Adrenal gland (tissue), 12 donors: ENCODE data around the gene EXOC6B. TPM values are rescaled to one million over a fixed set of nuclear protein-coding genes. Genes with fewer than 3 reads are reported as not detected.

Experiments used
- DNase-seq, 7 donors: peaks; one replicate each; pipeline ENCODE4 v3.0.0-alpha.2; 2019 to 2020
- H3K27ac ChIP-seq, 5 donors: fragments of 200-600 bp; sonication (generic) in 4 of 5; 1 replicate in 3 of 5; 2 replicates in 2 of 5; pipeline versions ENCODE4 v1.5.1 to v1.8.0; 2016 to 2020; ENCODE audit warnings: mild to moderate bottlenecking in 1 of 5
- H3K27me3 ChIP-seq: fragments of 200-600 bp; 2 replicates; pipeline ENCODE4 v1.8.0; 2021
- H3K36me3 ChIP-seq, 2 donors: fragments of 200-600 bp; replicated peaks in 1 of 2; 1 replicate in 1 of 2; 2 replicates in 1 of 2; pipeline versions ENCODE4 v1.5.1 to v1.8.0; 2018 to 2022
- H3K4me1 ChIP-seq, 2 donors: fragments of 200-600 bp; replicated peaks in 1 of 2; 1 replicate in 1 of 2; 2 replicates in 1 of 2; pipeline versions ENCODE4 v1.5.1 to v1.8.0; 2018 to 2021
- H3K4me3 ChIP-seq, 4 donors: fragments of 200-600 bp; sonication (generic) in 3 of 4; one replicate each; pipeline ENCODE4 v1.5.1; 2016 to 2018
- H3K9me3 ChIP-seq, 3 donors: fragments of 200-600 bp; sonication (generic) in 1 of 3; replicated peaks in 1 of 3; 1 replicate in 2 of 3; 2 replicates in 1 of 3; pipeline versions ENCODE4 v1.5.1 to v1.8.0; 2016 to 2021
- CTCF ChIP-seq, 6 experiments: fragments of 450-650 bp in 4 of 6; fragments of 200-600 bp in 2 of 6; sonication (generic) in 1 of 6; IDR thresholded peaks; 1 replicate in 5 of 6; 2 replicates in 1 of 6; pipeline versions ENCODE4 v1.5.1 to v1.8.0; 2016 to 2021; ENCODE audit warnings: antibody characterized with exemption in 6 of 6, mild to moderate bottlenecking in 2 of 6, moderate library complexity in 1 of 6
- POLR2A ChIP-seq, 2 donors: fragments of 450-650 bp; IDR thresholded peaks; one replicate each; pipeline ENCODE4 v1.6.1; 2017; ENCODE audit warnings: antibody characterized with exemption in 2 of 2, mild to moderate bottlenecking in 2 of 2, moderate library complexity in 1 of 2
- WGBS, 4 donors: extraction: QIAGEN DNeasy Blood & Tissue Kit in 2 of 4; methylation state at CpG; one replicate each; pipeline versions ENCODE4 v1.1.5 to v1.1.7; 2013 to 2017; 5-methylcytosine and 5-hydroxymethylcytosine counted together
- intact Hi-C, 2 donors: fragments of 100-400 bp; cut with DNase I; formaldehyde crosslinking; loops; one replicate each; pipeline versions ENCODE4 v1.14.1 to v1.15.0; 2022 to 2023
- polyA plus RNA-seq, 3 donors: library from polyadenylated mRNA; stranded (reverse); fragments of 200-250 nt in 2 of 3; fragments of 350-450 nt in 1 of 3; fragmentation: Illumina TruSeq in 1 of 3; extraction: RNeasy Lipid Tissue Mini Kit (QIAGEN cat#74804) in 1 of 3; gene quantifications; one replicate each; pipeline ENCODE4 v1.2.3, GENCODE V29; 2013 to 2014
- total RNA-seq, 9 donors: library from RNA; depleted of rRNA in 4 of 9; stranded (reverse); fragments of >200 nt in 4 of 9; fragments of 120-200 nt in 1 of 9; fragmentation: NEBNext Ultra II Directional in 1 of 9; extraction: Animal tissue kit (Norgen Biotek cat#: 25700) in 1 of 9; gene quantifications; one replicate each; pipeline versions ENCODE4 v1.1.0 to v1.2.4, GENCODE V29; 2013 to 2023
- donor health status: healthy with polysubstance abuse.
- donor health status: Bipolar disorder and iron deficiency.
- donor health status: DM: yes; HTN: yes; CAD: no.
- donor health status: DM: no; HTN: no; CAD: no.
- donor health status: DM: no; HTN: no; CAD: no.
- donor health status: DM: yes; HTN: yes; CAD: no.

Gene EXOC6B
- total and polyA plus RNA-seq, 12 donors: 6.0 to 92.6 (median 50.6) TPM

GRCh38 chr2:72747344-72747743, 78.5 kb downstream of the EXOC6B start:
- H3K36me3 ChIP-seq: no peaks in the 10 kb centered on the region
- no peak for DNase-seq
- intact Hi-C loops: loop anchor here (5.0 to 10.0 kb wide), 3 partner anchors 163 to 1200 kb away; no protein-coding TSS in a partner anchor
- H3K27me3 ChIP-seq: no peaks in the 10 kb centered on the region
- no peak overlapping the region for H3K27ac ChIP-seq
- H3K4me3 ChIP-seq: no peak overlapping the region
- peaks cover 7 to 8% of the 10 kb centered on the region in 2 donors for H3K4me1 ChIP-seq
- TF ChIP-seq CTCF (IDR thresholded peaks at IDR 0.05) (no peak), POLR2A (IDR thresholded peaks at IDR 0.05) (no peak)
- no peaks in the 10 kb centered on the region for H3K9me3 ChIP-seq
- WGBS, 4 donors: 67 to 72% (median 69%) methylated on average over 1 of the region's 1 CpG

GRCh38 chr2:72745679-72746368, 80.0 kb downstream of the EXOC6B start:
- no peak overlapping the region for H3K4me3 ChIP-seq

GRCh38 chr2:72744049-72744448, 81.8 kb downstream of the EXOC6B start:
- no peaks in the 10 kb centered on the region for H3K27me3 ChIP-seq
- no peak overlapping the region for H3K27ac ChIP-seq
- no peaks in the 10 kb centered on the region for H3K9me3 ChIP-seq
- no peak for DNase-seq
- TF ChIP-seq POLR2A (IDR thresholded peaks at IDR 0.05) (no peak), CTCF (IDR thresholded peaks at IDR 0.05) (no peak)
- peaks cover 7 to 8% of the 10 kb centered on the region in 2 donors for H3K4me1 ChIP-seq
- H3K36me3 ChIP-seq: no peaks in the 10 kb centered on the region
- H3K4me3 ChIP-seq: no peak overlapping the region
- intact Hi-C loops: loop anchor here (10.0 kb wide), 2 partner anchors 159 to 819 kb away; no protein-coding TSS in a partner anchor

More at GRCh38 chr2:72745679-72746368, 80.0 kb downstream of the EXOC6B start:
- no peak for TF ChIP-seq POLR2A (IDR thresholded peaks at IDR 0.05)
- TF ChIP-seq CTCF (IDR thresholded peaks at IDR 0.05): peak; percentile 48 to 84 (median 70)
- no peaks in the 10 kb centered on the region for H3K27me3 ChIP-seq
- no peaks in the 10 kb centered on the region for H3K9me3 ChIP-seq
- intact Hi-C loops: loop anchor here (5.0 to 10.0 kb wide), 3 partner anchors 161 to 1199 kb away; no protein-coding TSS in a partner anchor
- DNase-seq: peak in 1 of 7 donors; percentile 26
- H3K4me1 ChIP-seq: peaks cover 7 to 8% of the 10 kb centered on the region in 2 donors
- no peak overlapping the region for H3K27ac ChIP-seq
- 12 to 17% (median 15%) methylated on average over 2 of the region's 2 CpGs for WGBS, 4 donors
- no peaks in the 10 kb centered on the region for H3K36me3 ChIP-seq

GRCh38 chr2:72743481-72743880, 82.4 kb downstream of the EXOC6B start:
- WGBS, 4 donors: 91 to 97% (median 95%) methylated on average over 2 of the region's 2 CpGs
- no peaks in the 10 kb centered on the region for H3K36me3 ChIP-seq
- TF ChIP-seq CTCF (IDR thresholded peaks at IDR 0.05) (no peak), POLR2A (IDR thresholded peaks at IDR 0.05) (no peak)
- H3K27me3 ChIP-seq: no peaks in the 10 kb centered on the region
- peaks cover 7 to 8% of the 10 kb centered on the region in 2 donors for H3K4me1 ChIP-seq
- H3K27ac ChIP-seq: no peak overlapping the region
- no peak for DNase-seq
- intact Hi-C loops: loop anchor here (10.0 kb wide), 2 partner anchors 159 to 819 kb away; no protein-coding TSS in a partner anchor
- H3K9me3 ChIP-seq: no peaks in the 10 kb centered on the region
- H3K4me3 ChIP-seq: no peak overlapping the region
